ENCODE results near the gene PI4K2B.

GRCh38 chr4:25234390-25235370 lies 847 bp downstream of the PI4K2B start:
- TF ChIP-seq POLR2AphosphoS5 (IDR thresholded peaks at IDR 0.05; ENCODE audit: borderline replicate concordance, low read depth, low read length) (no peak), EZH2 (IDR thresholded peaks at IDR 0.05) (no peak), FOXP2 (optimal IDR thresholded peaks at IDR 0.05; ENCODE audit: control extremely low read depth, extremely low read length, insufficient read depth) (no peak)

Measured in SK-N-MC (cell line).